HepG2 (cell line): ENCODE data around the gene TCF12. TPM values are rescaled to one million over a fixed set of nuclear protein-coding genes. Genes with fewer than 3 reads are reported as not detected.

Experiments used
- IRF2 ChIP-seq: IDR thresholded peaks from 2 replicates; pipeline ENCODE4 v1.6.1; 2018; ENCODE audit warnings: missing genetic modification reagents, missing compliant biosample characterization
- KDM5B ChIP-seq: sonication (generic); formaldehyde crosslinking; IDR thresholded peaks from 2 replicates; pipeline ENCODE4 v1.4.0; 2020; ENCODE audit warnings: missing genetic modification reagents, mild to moderate bottlenecking, borderline replicate concordance
- KIAA2018 ChIP-seq: sonication (generic); formaldehyde crosslinking; IDR thresholded peaks from 2 replicates; pipeline ENCODE4 v1.5.0; 2020; ENCODE audit warnings: mild to moderate bottlenecking, missing genetic modification reagents, borderline replicate concordance
- LCORL ChIP-seq, 2 experiments: fragments of 450-650 bp in 1 of 2; sonication (generic) in 1 of 2; formaldehyde crosslinking in 1 of 2; IDR thresholded peaks; 2 replicates each; pipeline versions ENCODE4 v1.5.0 to v1.6.1; 2017 to 2020; ENCODE audit warnings: antibody characterized with exemption in 1 of 2, missing genetic modification reagents in 1 of 2
- MAX ChIP-seq: IDR thresholded peaks from 2 replicates; pipeline ENCODE4 v1.6.1; 2012; ENCODE audit warnings: inconsistent platforms
- PCBP1 ChIP-seq: fragments of 200-400 bp; formaldehyde crosslinking; IDR thresholded peaks from 2 replicates; pipeline ENCODE4 v1.6.1; 2017; ENCODE audit warnings: mild to moderate bottlenecking, low read depth, low read length, borderline replicate concordance
- POLR2AphosphoS2 ChIP-seq: IDR thresholded peaks from 2 replicates; pipeline ENCODE4 v1.6.1; 2011; ENCODE audit warnings: low read depth, low read length, improper control_type of control experiment
- SRSF9 ChIP-seq: fragments of 200-400 bp; formaldehyde crosslinking; IDR thresholded peaks from 2 replicates; pipeline ENCODE4 v1.6.1; 2018; ENCODE audit warnings: borderline replicate concordance, mild to moderate bottlenecking, low read depth, low read length; ENCODE audit not compliant: insufficient read depth, poor library complexity, severe bottlenecking
- SUZ12 ChIP-seq: fragments of 150-350 bp; IDR thresholded peaks from 2 replicates; pipeline ENCODE4 v1.6.1; 2014; ENCODE audit warnings: low read depth, low read length
- ZBTB3 ChIP-seq: sonication (generic); formaldehyde crosslinking; IDR thresholded peaks from 2 replicates; pipeline ENCODE4 v1.4.0; 2020; ENCODE audit warnings: low read depth, mild to moderate bottlenecking, moderate library complexity, missing genetic modification reagents, borderline replicate concordance
- ZBTB39 ChIP-seq: sonication (generic); formaldehyde crosslinking; IDR thresholded peaks from 2 replicates; pipeline ENCODE4 v1.5.0; 2020; ENCODE audit warnings: missing genetic modification reagents
- ZBTB7B ChIP-seq: sonication (generic); formaldehyde crosslinking; IDR thresholded peaks from 2 replicates; pipeline ENCODE4 v1.4.0; 2020; ENCODE audit warnings: missing genetic modification reagents
- ZEB1 ChIP-seq: IDR thresholded peaks from 2 replicates; pipeline ENCODE4 v1.6.1; 2012; ENCODE audit warnings: mild to moderate bottlenecking, low read depth, inconsistent platforms; ENCODE audit not compliant: insufficient replicate concordance
- ZNF431 ChIP-seq: sonication (generic); formaldehyde crosslinking; IDR thresholded peaks from 2 replicates; pipeline ENCODE4 v1.9.0; 2022; ENCODE audit warnings: missing genetic modification reagents, low read depth, mild to moderate bottlenecking, borderline replicate concordance
- ZNF501 ChIP-seq: sonication (generic); formaldehyde crosslinking; IDR thresholded peaks from 2 replicates; pipeline ENCODE4 v1.5.1; 2020; ENCODE audit warnings: mild to moderate bottlenecking, moderate library complexity, missing genetic modification reagents
- ZNF605 ChIP-seq: sonication (generic); formaldehyde crosslinking; IDR thresholded peaks from 2 replicates; pipeline ENCODE4 v1.8.0; 2022; ENCODE audit warnings: mild to moderate bottlenecking, missing genetic modification reagents
- polyA plus RNA-seq, 8 experiments: library from polyadenylated mRNA; depleted of rRNA in 3 of 8; stranded (reverse) in 7 of 8; unstranded in 1 of 8; fragments of >200 nt; fragmentation: Illumina TruSeq in 4 of 8; extraction: Trizol in 4 of 8; gene quantifications; 2 replicates each; pipeline versions ENCODE4 v1.2.1 to v1.2.3, GENCODE V29; 2011 to 2016; ENCODE audit warnings: low read depth in 4 of 8, missing spikeins in 1 of 8, mixed read lengths in 1 of 8; ENCODE audit not compliant: insufficient read depth in 1 of 8
- total RNA-seq, 5 experiments: library from RNA; depleted of rRNA; stranded (reverse); fragments of >200 nt; fragmentation: Illumina TruSeq; extraction: Trizol; gene quantifications; 2 replicates each; pipeline ENCODE4 v1.2.3, GENCODE V29; 2016; ENCODE audit warnings: low read depth in 1 of 5

TCF12 gene
- total and polyA plus RNA-seq, 2 of the 13 experiments (the other 11 are each of a cell fraction or from before 2014, with no cell fraction given) = 48.6 to 51.1 TPM

- TF ChIP-seq ZNF501 (CRISPR knock-in tag) (0 out of 2 replicates have a peak, but pooled peaks have one; percentile 61), ZBTB3 (no peak), MAX (peak; percentile 40), ZNF605 (no peak), ZBTB7B (CRISPR knock-in tag) (peak; percentile 63), ZNF431 (CRISPR knock-in tag) (no peak), ZEB1 (no peak), PCBP1 (no peak), KDM5B (CRISPR knock-in tag) (no peak; the same call in 1 of the 2 replicates), SUZ12 (no peak), SRSF9 (no peak), ZBTB39 (CRISPR knock-in tag) (no peak), IRF2 (no peak), KIAA2018 (CRISPR knock-in tag) (no peak), LCORL (IDR thresholded peaks at IDR 0.05) (no peak), LCORL (CRISPR knock-in tag; IDR thresholded peaks at IDR 0.05) (no peak), POLR2AphosphoS2 (no peak)
These were observed 1.3 kb downstream of the TCF12 start (continued) for GRCh38 chr15:56919609-56920366.
